GM19023 (cell line): ENCODE data around the gene NLRP7.
A peak's percentile ranks its signal among the peaks of the same experiment; 100 is the strongest.
"Not testable (repeated sequence)": the region's sequence is repeated elsewhere in the genome, so short reads cannot be mapped to it uniquely, and the experiment has no call there.

Source experiments
- ATAC-seq: cut with Tn5 transposase; IDR thresholded peaks from one replicate; pipeline ENCODE4 v1.9.1; 2021; ENCODE audit warnings: mild to moderate bottlenecking, moderate library complexity; ENCODE audit not compliant: unreplicated experiment

NLRP7 gene

DNA sequence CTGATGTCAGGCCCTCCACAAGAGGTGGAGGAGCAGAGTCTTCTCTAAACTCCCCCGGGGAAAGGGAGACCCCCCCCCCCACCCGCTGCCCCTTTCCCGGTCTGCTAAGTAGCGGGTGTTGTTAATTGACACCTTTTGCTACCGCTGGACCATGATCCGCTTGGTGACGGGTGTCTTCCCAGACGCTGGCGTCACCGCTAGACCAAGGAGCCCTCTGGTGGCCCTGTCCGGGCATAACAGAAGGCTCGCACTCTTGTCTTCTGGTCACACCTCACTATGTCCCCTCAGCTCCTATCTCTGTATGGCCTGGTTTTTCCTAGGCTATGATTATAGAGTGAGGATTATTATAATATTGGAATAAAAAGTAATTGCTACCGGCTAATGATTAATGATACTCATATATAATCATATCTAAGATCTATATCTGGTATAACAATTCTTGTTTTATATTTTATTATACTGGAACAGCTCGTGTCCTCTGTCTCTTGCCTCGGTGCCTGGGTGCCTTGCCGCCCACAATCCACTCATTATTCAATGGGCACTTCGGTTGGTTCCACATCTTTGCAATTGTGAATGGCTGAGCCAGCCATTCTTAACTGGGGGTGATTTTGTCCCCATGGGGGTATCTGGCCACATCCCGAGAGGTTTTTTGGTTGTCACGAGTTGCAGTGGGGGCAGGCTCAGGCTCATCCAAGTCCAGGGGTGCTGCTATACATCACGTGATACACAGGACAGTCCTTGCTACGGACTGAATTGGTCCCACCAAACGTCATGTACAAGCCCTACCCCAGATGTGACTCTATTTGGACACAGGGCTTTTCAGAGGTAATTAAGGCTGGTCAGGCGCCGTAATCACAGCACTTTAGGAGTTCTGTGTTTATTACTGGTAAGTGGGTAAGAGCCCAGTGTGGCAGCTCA is 27.4 kb downstream of the NLRP7 start:
- ATAC-seq = not testable (repeated sequence)

DNA sequence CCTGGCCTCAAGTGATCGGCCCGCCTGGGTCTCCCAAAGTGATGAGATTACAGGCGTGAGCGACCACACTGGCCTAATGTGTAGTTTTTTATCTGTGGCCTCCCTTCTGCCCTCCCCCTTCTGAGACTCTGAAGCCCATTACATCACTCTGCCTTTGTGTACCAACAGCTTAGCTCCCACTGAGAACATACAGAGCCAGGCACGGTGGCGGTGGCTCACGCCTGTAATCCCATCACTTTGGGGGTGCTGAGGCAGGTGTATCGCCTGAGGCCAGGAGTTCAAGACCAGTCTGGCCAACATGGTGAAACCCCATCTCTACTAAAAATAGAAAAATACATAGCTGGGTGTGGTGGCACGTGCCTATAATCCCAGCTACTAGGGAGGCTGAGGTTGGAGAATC is 28.8 kb downstream of the NLRP7 start:
- ATAC-seq = no peak

DNA sequence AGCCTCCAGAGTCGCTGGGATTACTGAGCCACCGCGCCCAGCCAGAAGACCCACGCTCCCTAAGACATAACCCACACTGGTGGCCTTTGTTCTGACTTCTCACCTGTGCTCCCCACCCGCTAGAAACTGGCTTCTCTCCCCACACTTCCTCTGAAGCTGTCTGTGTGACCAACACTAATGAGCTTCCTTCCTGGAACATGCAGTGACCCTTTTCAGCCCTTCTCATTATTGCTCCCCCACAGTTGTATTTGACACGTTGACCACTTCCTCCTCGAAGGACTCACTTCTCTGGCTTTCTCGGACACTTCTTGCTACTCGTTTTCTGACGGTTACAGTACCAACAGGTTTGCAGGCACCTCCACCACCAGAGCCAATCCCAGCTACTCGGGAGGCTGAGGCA is 30.5 kb downstream of the NLRP7 start:
- no peak for ATAC-seq

DNA sequence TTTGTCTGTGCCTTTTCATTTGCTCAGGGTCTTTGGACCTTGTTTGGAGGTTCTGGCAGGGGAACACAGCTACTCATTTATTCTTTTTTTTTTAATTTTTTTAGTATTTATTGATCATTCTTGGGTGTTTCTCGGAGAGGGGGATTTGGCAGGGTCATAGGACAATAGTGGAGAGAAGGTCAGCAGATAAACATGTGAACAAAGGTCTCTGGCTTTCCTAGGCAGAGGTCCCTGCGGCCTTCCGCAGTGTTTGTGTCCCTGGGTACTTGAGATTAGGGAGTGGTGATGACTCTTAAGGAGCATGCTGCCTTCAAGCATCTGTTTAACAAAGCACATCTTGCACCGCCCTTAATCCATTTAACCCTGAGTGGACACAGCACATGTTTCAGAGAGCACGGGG is 39.4 kb downstream of the NLRP7 start:
- not testable (repeated sequence) for ATAC-seq

DNA sequence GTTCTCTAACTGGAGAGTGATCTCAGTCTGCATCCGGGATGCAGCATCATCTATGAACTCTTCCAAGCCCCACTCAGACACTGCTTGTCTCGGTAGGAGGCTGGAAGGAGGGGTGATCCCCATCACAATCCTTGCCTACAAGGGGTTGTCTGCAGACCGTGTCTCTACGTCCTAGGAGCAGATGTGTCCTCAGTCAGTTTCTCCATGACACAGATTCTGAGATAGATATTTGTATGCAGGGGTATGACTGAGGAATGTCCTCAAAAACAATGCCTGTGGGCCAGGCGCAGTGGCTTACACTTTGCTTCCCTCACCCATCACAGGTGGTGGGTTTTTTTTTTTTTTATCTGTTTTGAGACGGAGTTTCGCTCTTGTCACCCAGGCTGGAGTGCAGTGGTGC is 40.5 kb downstream of the NLRP7 start:
- no peak for ATAC-seq

DNA sequence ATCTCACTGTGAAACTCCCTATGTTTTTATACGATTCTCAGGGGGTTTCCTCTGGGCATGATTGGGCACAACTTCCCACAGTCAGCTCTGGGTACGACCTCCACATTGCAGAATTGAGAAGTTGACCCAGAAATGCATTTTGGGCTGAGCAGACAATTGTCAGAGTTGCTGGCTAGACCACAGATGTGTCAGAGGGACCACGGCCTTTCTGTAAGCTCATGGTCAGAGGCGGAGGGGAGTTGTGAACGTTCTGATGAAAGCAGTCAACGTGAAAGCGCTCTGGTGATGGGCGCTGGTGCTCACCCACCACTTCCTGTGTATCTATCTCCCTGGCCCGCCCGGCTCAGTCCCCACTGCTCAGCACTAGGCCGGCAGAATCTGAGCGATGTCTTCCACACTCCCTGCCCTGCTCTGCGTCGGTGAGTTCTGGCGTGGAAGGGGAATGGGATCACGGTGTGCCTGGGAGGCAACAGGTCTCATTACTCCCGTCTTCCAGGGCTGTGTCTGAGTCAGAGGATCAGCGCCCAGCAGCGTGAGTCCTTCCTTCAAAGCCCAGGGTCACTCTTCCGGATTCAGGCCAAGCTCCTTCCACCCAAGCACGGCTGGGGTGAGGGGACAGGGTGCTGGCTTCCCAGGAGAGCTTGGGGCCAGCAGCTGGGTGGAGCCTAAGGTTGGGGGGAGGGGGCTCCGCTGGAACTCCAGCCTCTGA is 41.4 kb downstream of the NLRP7 start, which contains the start of gene NCR1:
Gene NCR1, plus strand, starts transcription at position 346 of the 709 bp plus-strand sequence. Its CDS starts 40 bp downstream, at position 386.
- ATAC-seq = no peak

DNA sequence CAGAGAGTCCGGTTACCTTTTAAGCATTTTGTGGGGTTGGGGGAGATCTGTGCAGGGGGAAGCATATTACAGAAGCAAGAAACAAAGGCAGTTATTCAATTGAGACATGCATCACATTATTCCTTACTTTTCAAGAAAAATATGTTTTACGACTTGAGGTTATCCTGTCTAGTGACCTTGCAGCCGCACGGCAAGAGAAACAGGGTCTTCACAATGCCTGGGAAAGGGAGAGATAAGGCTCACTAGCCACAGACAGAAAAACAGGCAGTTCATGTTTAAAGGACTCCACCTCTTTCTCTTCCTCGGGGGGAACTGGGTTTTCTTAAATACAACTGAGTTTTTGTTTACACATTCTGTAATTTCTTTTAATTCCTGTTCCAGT is 41.9 kb downstream of the NLRP7 start:
- ATAC-seq = no peak

DNA sequence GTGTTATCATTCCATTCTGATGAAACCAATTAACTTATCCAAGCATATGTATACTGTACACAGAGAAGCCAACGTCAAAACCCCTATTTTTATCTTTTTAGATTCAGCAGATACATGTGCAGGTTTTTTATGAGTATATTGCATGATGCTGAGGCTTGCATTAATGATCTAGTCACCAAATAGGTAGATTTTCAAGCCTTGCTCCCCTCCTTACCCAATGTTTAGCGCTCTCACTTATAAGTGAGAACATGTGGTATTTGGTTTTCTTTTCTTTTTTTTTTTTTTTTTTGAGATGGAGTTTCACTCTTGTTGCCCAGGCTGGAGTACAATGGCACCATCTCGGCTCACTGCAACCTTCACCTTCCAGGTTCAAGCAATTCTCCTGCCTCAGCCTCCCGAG is 43.1 kb downstream of the NLRP7 start:
- ATAC-seq = not testable (repeated sequence)

DNA sequence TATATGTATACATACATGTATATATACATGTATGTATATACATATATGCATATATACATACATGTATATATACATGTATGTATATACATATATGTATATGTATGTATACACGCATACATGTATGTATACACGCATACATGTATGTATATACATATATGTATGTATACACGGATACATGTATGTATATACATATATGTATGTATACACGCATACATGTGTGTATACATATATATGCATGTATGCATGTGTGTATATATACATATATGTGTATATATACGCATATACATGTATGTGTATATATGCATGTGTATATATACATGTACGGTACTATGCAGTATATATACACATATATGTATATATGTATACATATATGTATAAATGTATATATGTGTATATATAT is 44.0 kb downstream of the NLRP7 start:
- no peak for ATAC-seq

DNA sequence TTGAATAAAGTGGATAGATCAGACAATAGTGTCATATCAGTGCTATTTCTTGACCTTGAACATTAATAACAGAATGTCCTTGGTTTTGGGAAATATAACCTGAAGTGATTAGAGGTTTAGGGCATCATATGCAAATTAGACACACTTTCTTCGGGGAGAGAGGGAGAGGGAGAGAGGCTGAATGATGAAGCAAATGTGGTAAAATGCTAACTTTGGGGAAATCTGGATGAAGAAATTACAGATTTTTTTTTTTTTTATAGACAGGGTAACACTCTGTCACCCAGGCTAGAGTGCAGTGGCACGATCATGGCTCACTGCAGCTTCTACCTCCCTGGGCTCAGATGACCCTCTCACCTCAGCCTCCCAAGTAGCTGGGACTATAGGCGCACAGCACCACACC is 45.3 kb downstream of the NLRP7 start:
- ATAC-seq = no peak

DNA sequence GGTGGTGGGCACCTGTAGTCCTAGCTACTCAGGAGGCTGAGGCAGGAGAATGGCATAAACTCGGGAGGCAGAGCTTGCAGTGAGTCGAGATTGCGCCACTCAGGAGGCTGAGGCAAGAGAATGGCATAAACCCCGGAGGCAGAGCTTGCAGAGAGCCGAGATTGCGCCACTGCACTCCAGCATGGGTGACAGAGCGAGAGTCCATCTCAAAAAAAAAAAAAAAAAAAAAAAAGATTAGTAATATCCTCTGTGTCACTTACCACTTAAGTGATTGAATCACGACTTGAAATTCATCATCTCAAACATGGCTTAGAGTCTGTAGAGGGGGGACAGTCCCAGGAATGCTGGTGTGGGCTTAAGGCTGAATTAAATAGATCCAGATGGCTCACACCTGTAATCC is 46.2 kb downstream of the NLRP7 start:
- not testable (repeated sequence) for ATAC-seq

DNA sequence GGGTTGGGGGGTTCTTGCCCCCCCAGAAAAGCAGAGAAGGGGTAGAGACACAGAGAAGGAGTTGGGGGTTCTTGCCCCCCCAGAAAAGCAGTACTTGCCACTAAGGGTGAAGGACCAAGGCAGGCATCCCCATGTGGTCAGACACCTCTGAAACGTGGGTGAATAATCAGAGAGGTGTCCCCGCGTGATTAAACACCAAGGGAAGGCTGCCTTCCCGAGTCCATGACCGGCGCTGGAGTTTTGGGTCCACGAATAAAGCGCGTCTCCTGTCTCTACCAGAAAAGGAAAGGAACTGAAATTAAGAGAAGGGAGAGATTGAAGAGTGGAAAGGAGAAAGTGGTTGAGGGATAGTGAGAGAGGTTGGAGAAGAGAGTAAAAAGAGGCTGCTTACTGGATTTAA is 47.7 kb downstream of the NLRP7 start:
- not testable (repeated sequence) for ATAC-seq

DNA sequence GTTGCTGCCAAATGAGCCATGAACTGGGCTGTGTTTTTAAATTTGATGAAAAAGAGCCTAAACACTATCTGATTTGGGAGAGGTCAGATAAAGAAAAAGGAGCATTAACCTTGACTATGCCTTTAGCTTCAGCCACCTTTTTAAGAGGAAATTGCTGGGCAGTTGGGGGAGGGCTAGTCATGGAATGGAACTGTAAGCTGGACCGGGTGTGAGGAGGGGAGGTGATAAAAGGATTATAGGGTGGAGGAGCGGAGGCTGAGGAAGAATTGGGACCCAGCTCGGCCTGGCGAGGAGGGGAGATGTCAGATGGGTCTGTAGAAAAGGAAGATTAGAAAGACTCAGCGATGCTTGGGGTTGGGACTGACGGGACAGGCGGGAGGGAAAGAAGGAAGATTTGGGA is 48.6 kb downstream of the NLRP7 start:
- ATAC-seq = not testable (repeated sequence)

DNA sequence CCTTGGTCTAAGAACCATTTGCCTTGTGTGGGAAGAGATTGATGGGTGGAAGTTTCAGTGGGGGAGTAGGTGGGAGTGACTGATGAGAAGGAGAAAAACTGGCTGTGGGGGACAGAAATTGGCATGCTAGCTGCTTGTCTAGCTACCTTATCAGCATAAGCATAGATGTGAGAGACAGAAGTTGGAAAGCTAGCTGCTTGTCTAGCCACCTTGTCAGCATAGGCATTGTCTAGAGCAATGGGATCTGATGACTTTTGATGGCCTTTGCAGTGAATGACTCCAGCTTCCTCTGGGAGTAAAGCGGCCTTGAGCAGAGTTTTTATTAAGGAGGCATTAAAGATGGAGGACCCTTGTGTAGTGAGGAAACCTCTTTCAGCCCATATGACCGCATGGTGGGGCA is 51.3 kb downstream of the NLRP7 start:
- ATAC-seq = no peak

DNA sequence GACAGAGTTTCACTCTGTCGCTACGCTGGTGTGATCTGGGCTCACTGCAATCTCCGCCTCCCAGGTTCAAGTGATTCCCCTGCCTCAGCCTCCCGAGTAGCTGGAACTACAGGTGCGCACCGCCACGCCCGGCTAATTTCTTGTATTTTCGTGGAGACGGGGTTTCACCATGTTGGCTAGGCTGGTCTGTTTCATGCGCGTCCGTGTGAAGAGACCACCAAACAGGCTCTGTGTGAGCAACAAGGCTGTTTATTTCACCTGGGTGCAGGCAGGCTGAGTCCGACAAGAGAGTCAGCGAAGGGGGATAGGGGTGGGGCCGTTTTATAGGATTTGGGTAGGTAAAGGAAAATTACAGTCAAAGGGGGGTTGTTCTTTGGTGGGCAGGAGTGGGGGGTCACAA is 53.2 kb downstream of the NLRP7 start:
- ATAC-seq = not testable (repeated sequence)

DNA sequence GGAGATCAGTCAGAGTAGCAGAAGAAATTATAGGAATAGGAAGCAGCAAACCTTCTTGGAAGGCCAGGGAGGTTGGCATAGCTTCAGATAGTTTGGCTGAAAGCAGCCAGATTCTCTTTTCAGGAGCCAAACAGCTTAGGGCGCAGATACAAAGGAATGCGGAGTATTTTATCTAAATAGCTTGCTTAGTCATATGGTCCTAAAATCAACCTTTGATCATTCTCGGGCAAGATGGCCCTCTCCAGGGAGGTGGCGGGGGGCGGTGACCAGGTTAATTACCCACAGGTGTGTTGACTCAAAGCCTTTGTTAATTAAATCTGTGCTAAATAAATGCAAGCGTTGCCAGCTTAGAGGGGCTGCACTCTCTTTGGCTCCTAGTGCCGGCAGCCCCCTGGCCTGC is 53.9 kb downstream of the NLRP7 start:
- no peak for ATAC-seq

DNA sequence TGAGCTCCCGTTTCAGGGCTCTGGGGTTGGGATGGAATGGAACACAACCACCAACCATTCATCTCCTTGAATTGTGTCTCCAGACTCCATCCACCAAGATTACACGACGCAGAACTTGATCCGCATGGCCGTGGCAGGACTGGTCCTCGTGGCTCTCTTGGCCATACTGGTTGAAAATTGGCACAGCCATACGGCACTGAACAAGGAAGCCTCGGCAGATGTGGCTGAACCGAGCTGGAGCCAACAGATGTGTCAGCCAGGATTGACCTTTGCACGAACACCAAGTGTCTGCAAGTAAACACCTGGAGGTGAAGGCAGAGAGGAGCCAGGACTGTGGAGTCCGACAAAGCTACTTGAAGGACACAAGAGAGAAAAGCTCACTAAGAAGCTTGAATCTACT is 57.8 kb downstream of the NLRP7 start:
- ATAC-seq = no peak

DNA sequence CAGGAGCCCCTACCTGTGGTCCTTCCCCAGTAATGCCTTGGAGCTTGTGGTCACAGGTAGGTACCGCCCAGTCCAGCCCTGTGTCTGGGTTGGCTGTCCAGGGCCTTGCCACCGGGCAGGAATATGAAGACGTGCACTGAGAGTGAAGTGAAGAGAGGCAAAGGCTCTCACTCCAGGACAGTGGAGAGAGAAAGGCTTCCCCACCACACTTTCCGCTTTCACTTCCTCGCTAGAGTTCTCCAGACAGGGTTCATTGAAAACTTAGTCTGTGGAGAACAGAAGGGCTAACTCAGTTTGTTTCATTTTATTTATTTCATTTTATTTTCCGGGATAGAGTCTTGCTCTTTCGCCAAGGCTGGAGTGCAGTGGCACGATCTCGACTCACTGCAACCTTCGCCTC is 59.1 kb downstream of the NLRP7 start:
- ATAC-seq = no peak

DNA sequence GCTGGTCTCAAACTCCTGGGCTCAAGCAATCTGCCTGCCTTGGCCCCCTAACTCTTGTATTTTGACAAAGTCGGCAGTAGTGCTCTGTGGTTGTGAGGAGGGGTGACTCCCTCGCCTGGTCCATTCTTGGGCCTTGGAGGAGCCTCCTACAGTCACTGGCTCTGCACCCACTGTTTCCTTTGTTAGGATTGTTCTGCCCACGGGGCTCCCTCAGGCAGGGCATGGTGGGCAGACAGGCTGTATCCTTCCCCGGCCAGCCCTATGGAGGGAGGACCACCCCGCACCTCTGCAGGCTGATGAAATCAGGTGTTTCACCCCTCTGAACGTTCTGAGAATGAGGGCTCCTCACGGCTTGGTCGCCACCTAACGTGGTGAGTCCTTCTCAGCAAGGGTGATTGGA is 64.1 kb downstream of the NLRP7 start:
- ATAC-seq = no peak

DNA sequence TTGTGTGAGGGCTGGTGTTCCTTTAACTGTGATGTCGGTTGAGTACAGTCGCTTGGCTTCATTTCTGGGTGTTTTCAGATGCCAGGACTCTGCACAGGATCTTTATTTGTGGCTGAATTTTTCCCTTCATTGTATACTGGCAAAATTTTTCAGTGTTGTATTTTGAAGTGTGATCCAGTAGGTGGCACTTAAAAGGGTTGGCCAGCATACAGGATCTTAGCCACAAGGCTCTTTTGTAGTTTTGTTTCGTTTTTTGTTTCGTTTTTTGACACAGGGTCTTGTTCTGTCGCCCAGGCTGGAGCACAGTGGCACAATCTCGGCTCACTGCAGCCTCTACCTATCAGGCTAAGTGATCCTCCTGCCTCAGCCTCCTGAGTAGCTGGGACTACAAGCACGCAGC is 64.6 kb downstream of the NLRP7 start:
- ATAC-seq = peak; percentile 55

DNA sequence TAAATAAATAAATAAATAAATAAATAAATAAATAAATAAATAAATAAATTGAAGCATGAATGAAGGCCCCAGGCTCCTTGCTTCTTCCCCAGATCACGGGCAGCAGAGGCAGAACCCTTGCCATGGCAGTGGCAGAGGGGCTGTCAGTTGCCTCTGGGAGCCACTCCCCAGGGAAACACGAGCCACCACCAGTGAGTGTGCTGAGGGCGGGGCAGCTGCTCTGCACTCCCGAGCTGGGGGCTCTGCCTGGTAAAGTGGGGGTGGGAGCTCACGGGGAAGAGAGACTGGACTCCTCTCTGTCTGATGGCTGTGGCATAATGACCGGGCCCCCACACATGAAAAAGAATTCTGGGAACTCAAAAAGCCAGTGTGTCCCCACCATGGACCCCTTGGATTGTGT is 65.4 kb downstream of the NLRP7 start:
- ATAC-seq = no peak

DNA sequence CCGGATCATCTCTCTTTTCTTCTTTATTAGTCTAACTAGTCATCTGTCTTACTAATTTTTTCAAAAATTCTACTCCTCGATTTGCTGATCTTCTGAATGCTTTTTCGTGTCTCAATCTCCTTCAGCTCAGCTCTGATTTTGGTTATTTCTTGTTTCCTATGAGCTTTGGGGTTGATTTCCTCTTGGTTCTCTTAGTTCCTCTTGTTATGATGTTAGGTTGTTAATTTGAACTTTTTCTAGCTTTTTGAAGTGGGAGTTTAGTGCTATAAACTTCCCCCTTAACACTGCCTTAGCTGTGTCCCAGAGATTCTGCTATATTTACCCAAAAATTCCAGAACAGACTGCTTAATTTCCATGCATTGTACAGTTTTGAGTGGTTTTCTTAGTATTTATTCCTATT is 69.9 kb downstream of the NLRP7 start:
- ATAC-seq = no peak
